ENCODE measurements around the gene GATD1.

- TF ChIP-seq CTCF (IDR thresholded peaks at IDR 0.05; ENCODE audit: low read depth, low read length) (no peak), EZH2phosphoT487 (IDR thresholded peaks at IDR 0.05; ENCODE audit: low read depth) (no peak)
Observed at GRCh38 chr11:823441-824291, 46.4 kb upstream of the GATD1 start.
